WTC11 (cell line): Measurements from ENCODE around the gene ZEB2. TPM values are rescaled to one million over a fixed set of nuclear protein-coding genes. Genes with fewer than 3 reads are reported as not detected.

Experiments used
- ATAC-seq: fragments of 200-7000 bp; cut with Tn5 transposase; 2 replicates; pipeline ENCODE4 v1.10.0; 2021; ENCODE audit warnings: mild to moderate bottlenecking, moderate library complexity
- CTCF ChIA-PET: fragments of 300-600 bp; sonication (Branson Sonifier 250); formaldehyde crosslinking; loops from one replicate; lab custom pipeline; 2021; ENCODE audit warnings: antibody characterized with exemption; lab: Charles Lee
- POLR2A ChIA-PET: fragments of 350-600 bp; sonication (Branson Sonifier 250); formaldehyde crosslinking; loops from one replicate; lab custom pipeline; 2021; ENCODE audit warnings: antibody characterized with exemption; lab: Charles Lee
- DNase-seq: peaks from one replicate; pipeline ENCODE4 v3.0.0; 2021; ENCODE audit warnings: low spot score
- H3K27ac Mint-ChIP-seq: 2 replicates; pipeline ENCODE4 v1.8.0; 2021; ENCODE audit warnings: mixed read lengths
- H3K27me3 Mint-ChIP-seq: 2 replicates; pipeline ENCODE4 v1.8.0; 2021; ENCODE audit warnings: low read depth, mild to moderate bottlenecking, moderate library complexity, mixed read lengths
- H3K36me3 Mint-ChIP-seq: 2 replicates; pipeline ENCODE4 v1.8.0; 2021; ENCODE audit warnings: mixed read lengths
- H3K4me1 Mint-ChIP-seq: 2 replicates; pipeline ENCODE4 v1.8.0; 2022; ENCODE audit warnings: mixed read lengths
- H3K4me3 Mint-ChIP-seq: 2 replicates; pipeline ENCODE4 v1.8.0; 2021; ENCODE audit warnings: mild to moderate bottlenecking, moderate library complexity, mixed read lengths
- H3K9me3 Mint-ChIP-seq: 2 replicates; pipeline ENCODE4 v1.8.0; 2021; ENCODE audit warnings: mixed read lengths
- AR ChIP-seq: fragments of 250-450 bp; sonication (Bioruptor Pico); IDR thresholded peaks from 2 replicates; pipeline ENCODE4 v1.9.0; 2021; ENCODE audit warnings: mild to moderate bottlenecking
- CDX4 ChIP-seq: fragments of 250-450 bp; sonication (Bioruptor Pico); IDR thresholded peaks from 2 replicates; pipeline ENCODE4 v1.9.0; 2021; ENCODE audit warnings: moderate library complexity, mild to moderate bottlenecking, inconsistent platforms, borderline replicate concordance
- GTF2I ChIP-seq: fragments of 250-450 bp; sonication (Bioruptor Pico); conservative IDR thresholded peaks from 2 replicates; pipeline ENCODE4 v1.4.0; 2021; ENCODE audit warnings: mild to moderate bottlenecking
- IRF2 ChIP-seq: sonication (generic); formaldehyde crosslinking; IDR thresholded peaks from 2 replicates; pipeline ENCODE4 v1.8.0; 2022; ENCODE audit warnings: low read depth, missing genetic modification reagents, borderline replicate concordance
- MAX ChIP-seq: sonication (generic); formaldehyde crosslinking; IDR thresholded peaks from 2 replicates; pipeline ENCODE4 v1.8.0; 2022; ENCODE audit warnings: mild to moderate bottlenecking, missing genetic modification reagents
- NFATC4 ChIP-seq: fragments of 250-450 bp; sonication (Bioruptor Pico); IDR thresholded peaks from 2 replicates; pipeline ENCODE4 v1.9.0; 2021; ENCODE audit warnings: mild to moderate bottlenecking
- PRDM15 ChIP-seq: sonication (generic); formaldehyde crosslinking; IDR thresholded peaks from 2 replicates; pipeline ENCODE4 v1.8.0; 2022; ENCODE audit warnings: missing genetic modification reagents
- PRRX2 ChIP-seq: fragments of 250-450 bp; sonication (Bioruptor Pico); IDR thresholded peaks from 2 replicates; pipeline ENCODE4 v1.8.0; 2021; ENCODE audit warnings: mild to moderate bottlenecking
- SMAD3 ChIP-seq: sonication (generic); formaldehyde crosslinking; IDR thresholded peaks from 2 replicates; pipeline ENCODE4 v1.8.0; 2022; ENCODE audit warnings: missing genetic modification reagents, mild to moderate bottlenecking, borderline replicate concordance
- ZNF671 ChIP-seq: fragments of 250-450 bp; sonication (Bioruptor Pico); IDR thresholded peaks from 2 replicates; pipeline ENCODE4 v1.8.0; 2021; ENCODE audit warnings: mild to moderate bottlenecking
- total RNA-seq: library from RNA; stranded (reverse); gene quantifications from 3 replicates; pipeline ENCODE4 v1.2.3, GENCODE V29; 2021

ZEB2 gene
- total RNA-seq, 1 experiment from 2014 or later = 0.42 TPM

GRCh38 chr2:144472911-144473310 lies 47.0 kb downstream of the ZEB2 start (continued):
- no peak for TF ChIP-seq AR (CRISPR knock-in tag)
- TF ChIP-seq ZNF671 = no peak
- no peak for TF ChIP-seq GTF2I (CRISPR knock-in tag)
- no peak for TF ChIP-seq MAX (CRISPR knock-in tag)

GRCh38 chr2:144472046-144472412 lies 47.9 kb downstream of the ZEB2 start:
- TF ChIP-seq IRF2 (CRISPR knock-in tag) (no peak), CDX4 (no peak), PRRX2 (CRISPR knock-in tag) (no peak), NFATC4 (CRISPR knock-in tag) (no peak)
- no peaks in the 10 kb centered on the region for H3K27me3 Mint-ChIP-seq
- CTCF ChIA-PET = interaction anchor here (3.3 kb wide), 1 partner anchor 23 kb away, joined by 23 read pairs; no protein-coding TSS in a partner anchor

GRCh38 chr2:144471305-144472045 lies 48.4 kb downstream of the ZEB2 start:
- no peak for DNase-seq
- no peaks in the 10 kb centered on the region for H3K36me3 Mint-ChIP-seq

More at GRCh38 chr2:144472046-144472412, 47.9 kb downstream of the ZEB2 start:
- Mint-ChIP-seq H3K4me1 (peaks cover 23% of the 10 kb centered on the region), H3K4me3 (no peak overlapping the region), H3K36me3 (no peaks in the 10 kb centered on the region), H3K9me3 (no peaks in the 10 kb centered on the region), H3K27ac (no peak overlapping the region)
- POLR2A ChIA-PET = interaction anchor here (0.6 to 1.0 kb wide), 2 partner anchors 7 to 75 kb away, joined by 3 read pairs; no protein-coding TSS in a partner anchor
- no peak for ATAC-seq
- DNase-seq = no peak

More at GRCh38 chr2:144471305-144472045, 48.4 kb downstream of the ZEB2 start:
- H3K27me3 Mint-ChIP-seq = no peaks in the 10 kb centered on the region
- ATAC-seq = peak; percentile 48
- peaks cover 20% of the 10 kb centered on the region for H3K4me1 Mint-ChIP-seq
- peak overlapping the region; percentile 6; the same call in 1 of the 2 replicates for H3K27ac Mint-ChIP-seq
- H3K4me3 Mint-ChIP-seq = peak overlapping the region; percentile 17
- TF ChIP-seq PRDM15 (CRISPR knock-in tag) = no peak
- TF ChIP-seq SMAD3 (CRISPR knock-in tag) = no peak
- POLR2A ChIA-PET = interaction anchor here (1.0 kb wide), 1 partner anchor 8 kb away, joined by 3 read pairs; no protein-coding TSS in a partner anchor
- H3K9me3 Mint-ChIP-seq = no peaks in the 10 kb centered on the region
- CTCF ChIA-PET = interaction anchor here (3.3 kb wide), 1 partner anchor 22 kb away, joined by 23 read pairs; no protein-coding TSS in a partner anchor
